ENCODE results near the gene LTB4R2.

The LTB4R2 gene

GRCh38 chr14:24277071-24277470 lies 32.9 kb upstream of the LTB4R2 start:
- no peak for DNase-seq (ENCODE audit: extremely low read depth in 1 of 2, low read depth in 1 of 2)

DNA sequence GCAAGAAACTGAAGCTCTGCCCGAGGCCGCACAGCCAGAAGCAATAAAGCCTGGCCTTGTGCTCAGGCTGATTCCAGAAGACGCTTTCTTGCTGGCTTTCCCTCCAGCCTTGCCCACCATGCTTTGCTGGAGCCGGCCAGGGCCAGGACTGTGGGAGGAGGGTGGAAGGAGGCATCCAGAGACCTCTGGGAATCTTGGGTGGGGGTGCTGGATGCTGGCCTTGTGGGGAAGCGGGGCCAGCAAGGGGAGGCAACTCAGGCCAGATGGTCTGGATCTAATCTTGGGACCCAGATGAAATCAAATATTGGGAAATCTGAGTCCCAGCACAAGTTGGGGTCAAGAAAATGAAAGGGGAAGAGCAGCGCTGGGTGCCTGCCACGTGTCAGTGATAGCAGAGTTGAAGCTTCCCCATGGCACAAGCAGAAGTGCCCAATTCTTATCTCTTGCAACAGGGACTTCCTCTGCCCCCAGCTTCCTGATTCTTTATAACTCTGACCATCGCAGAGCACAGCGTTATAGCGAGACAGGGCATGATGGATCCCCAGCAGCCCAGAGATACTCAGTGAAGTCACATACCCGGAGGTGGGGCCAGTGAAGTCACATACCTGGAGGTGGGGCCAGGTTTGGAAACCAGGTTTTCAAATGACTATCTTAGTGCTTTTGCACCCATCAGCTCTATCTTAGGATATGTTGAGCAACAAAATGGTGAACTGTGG lies 32.2 kb upstream of the LTB4R2 start:
- no peak for DNase-seq (ENCODE audit: extremely low read depth in 1 of 2, low read depth in 1 of 2)

DNA sequence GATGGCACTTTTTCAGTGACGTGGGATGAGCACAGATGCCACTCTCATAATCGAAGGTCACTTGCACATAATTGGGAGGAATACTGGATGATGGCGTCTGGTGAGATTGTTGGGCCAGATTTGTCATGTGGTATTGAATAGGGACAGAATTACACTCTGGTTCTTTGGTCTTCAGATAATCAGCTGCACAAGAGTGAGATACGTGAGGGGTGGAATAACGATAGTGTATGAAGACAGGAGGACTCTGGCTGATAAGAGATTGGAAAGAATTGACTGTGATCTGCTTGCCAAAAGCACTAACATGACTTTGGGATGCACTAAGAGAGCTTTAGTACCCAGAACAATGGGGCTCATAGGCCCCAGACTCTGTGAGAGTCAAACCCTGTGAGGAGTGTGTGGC lies 31.5 kb upstream of the LTB4R2 start:
- no peak for DNase-seq (ENCODE audit: extremely low read depth in 1 of 2, low read depth in 1 of 2)

GRCh38 chr14:24279301-24280186 lies 30.4 kb upstream of the LTB4R2 start:
- peak; percentile 20 to 57 for DNase-seq (ENCODE audit: extremely low read depth in 1 of 2, low read depth in 1 of 2)

DNA sequence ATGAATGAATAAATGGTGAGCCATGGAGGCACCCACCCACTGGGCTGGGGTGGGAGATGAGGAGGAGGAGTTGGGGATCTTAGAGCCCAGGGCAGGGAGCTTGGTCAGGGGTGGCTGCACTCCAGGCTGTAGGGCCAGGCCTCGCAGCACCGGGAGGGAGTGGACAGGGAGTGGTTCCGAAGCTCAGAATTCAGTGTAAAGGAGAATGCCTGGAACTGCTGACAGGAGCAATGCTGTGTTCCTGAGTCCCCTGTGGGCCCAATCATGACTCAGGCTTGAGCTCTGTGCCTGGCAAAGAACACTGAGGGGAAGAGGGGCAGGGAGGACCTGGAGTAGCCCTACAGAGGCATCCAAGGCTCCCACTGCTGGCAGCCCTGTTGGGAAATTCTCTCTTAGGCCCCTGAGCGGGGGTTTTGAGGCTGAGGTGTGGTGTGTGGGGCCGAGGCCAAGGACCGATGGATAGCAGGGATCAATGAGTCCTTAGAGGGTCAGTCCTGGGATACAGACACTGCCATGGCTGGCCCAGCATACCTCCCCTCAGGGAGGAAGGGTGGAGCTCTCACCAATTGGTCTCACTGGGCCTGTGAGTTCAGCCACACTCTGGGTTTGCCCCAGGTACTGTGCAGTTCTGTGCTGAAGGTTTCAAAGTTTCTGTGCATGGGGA lies 29.0 kb upstream of the LTB4R2 start:
- no peak for DNase-seq (ENCODE audit: extremely low read depth in 1 of 2, low read depth in 1 of 2)

DNA sequence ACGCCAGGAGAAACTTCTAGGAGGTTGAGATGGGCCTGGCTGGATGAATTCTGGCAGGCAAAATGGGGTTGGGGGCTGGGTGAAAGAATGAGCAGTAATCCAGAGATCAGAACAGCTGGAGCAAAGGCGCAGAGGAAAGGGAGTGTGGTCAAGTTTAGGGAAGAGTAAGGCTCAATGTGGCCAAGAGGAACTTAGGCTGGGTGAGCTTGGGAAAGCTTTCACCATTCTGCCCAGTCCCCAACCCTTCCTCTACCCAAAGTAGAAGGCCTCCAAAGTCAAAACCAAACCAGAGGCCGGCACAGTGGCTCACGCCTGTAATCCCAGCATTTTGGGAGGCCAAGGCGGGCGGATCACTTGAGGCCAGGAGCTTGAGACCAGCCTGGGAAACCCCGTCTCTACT lies 28.3 kb upstream of the LTB4R2 start:
- no peak for DNase-seq (ENCODE audit: extremely low read depth in 1 of 2, low read depth in 1 of 2)

DNA sequence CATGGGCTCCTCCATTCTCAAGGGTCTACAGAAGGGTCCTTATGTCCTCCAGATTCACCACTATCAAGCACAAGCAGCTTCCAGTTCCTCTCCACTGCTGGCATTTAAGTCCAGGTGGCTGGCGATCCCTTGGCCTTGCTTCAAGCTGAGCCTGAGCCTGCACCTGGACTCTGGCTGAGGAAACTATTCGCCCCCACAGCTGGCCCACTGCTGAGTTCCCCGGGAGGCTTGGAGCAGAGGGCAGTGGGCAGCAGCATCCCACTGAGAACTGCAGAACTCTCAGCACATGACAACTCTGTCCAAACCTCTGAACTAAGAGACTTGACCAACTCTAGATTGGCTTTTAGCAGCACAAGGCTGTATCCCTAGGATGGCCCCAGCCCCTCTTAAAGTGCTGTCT lies 27.2 kb upstream of the LTB4R2 start:
- DNase-seq (ENCODE audit: extremely low read depth in 1 of 2, low read depth in 1 of 2), result no peak

GRCh38 chr14:24283796-24284460 lies 26.0 kb upstream of the LTB4R2 start:
- no peak for DNase-seq (ENCODE audit: extremely low read depth in 1 of 2, low read depth in 1 of 2)

DNA sequence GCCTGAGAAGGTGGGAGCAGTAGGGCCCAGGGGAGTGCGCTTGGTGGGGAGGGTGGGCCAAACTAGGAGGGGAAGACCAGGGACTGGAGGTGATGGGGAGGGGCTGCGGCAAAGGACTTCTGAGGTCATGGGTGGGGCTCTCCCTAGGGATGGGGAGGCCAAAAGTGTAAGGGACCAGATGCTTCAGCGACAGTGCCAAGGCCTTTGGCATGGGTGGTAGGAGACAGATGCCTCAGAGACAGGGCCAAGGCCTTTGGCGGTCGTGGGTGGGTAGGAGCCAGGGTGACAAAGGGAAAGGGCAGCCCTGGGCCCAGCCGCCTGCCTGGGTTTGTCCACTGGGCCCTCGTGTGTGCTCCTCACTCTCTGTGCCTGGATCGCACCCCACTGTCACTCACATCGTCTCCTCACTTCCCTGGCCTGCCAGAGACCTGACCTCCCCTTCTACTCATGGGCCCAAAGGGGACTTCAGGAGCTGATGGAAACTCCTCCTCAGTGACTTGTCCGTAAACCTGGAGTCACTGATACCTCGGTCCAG lies 25.4 kb upstream of the LTB4R2 start:
- no peak for DNase-seq (ENCODE audit: extremely low read depth in 1 of 2, low read depth in 1 of 2)

DNA sequence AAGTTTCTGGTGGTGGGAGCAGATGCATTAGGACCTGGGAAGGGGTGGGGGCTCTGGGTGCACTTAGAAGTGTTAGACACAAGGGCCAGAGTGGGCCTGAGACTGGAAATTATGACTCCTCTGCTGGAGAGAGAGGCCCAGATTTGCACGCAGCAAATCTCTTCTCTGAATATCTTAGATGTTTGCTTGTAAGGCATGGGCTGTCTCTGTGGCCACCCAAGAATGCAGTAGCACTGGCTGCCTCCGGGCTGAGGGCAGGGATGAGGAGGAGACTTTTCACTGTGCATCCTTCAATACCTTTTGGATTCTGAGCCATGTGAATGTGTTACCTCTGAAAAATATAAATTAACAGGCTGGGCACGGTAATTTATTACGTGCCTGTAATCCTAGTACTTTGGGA lies 24.6 kb upstream of the LTB4R2 start:
- DNase-seq (ENCODE audit: extremely low read depth in 1 of 2, low read depth in 1 of 2), result no peak

DNA sequence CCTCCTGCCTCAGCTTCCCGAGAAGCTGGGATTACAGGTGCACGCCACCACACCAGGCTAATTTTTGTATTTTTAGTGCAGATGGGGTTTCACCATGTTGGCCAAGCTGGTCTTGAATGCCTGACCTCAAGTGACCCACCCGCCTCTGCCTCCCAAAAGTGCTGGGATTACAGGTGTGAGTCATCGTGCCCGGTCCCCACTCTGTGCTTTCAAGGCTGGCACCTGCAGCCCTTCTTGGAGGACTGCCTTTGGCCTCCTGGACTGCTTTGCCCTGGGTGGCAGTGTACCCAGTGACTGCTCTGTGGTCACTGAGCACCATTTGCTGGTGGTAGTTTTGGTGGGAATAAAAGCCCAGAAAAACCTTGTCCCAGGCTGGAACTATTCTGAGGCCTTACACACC lies 22.9 kb upstream of the LTB4R2 start:
- no peak for DNase-seq (ENCODE audit: extremely low read depth in 1 of 2, low read depth in 1 of 2)

- DNase-seq (ENCODE audit: extremely low read depth in 1 of 2, low read depth in 1 of 2), result peak in 1 of 2 donors; percentile 82
Observed at GRCh38 chr14:24289649-24290280, 20.2 kb upstream of the LTB4R2 start.

GRCh38 chr14:24290746-24291145 lies 19.2 kb upstream of the LTB4R2 start:
- no peak for DNase-seq (ENCODE audit: extremely low read depth in 1 of 2, low read depth in 1 of 2)

DNA sequence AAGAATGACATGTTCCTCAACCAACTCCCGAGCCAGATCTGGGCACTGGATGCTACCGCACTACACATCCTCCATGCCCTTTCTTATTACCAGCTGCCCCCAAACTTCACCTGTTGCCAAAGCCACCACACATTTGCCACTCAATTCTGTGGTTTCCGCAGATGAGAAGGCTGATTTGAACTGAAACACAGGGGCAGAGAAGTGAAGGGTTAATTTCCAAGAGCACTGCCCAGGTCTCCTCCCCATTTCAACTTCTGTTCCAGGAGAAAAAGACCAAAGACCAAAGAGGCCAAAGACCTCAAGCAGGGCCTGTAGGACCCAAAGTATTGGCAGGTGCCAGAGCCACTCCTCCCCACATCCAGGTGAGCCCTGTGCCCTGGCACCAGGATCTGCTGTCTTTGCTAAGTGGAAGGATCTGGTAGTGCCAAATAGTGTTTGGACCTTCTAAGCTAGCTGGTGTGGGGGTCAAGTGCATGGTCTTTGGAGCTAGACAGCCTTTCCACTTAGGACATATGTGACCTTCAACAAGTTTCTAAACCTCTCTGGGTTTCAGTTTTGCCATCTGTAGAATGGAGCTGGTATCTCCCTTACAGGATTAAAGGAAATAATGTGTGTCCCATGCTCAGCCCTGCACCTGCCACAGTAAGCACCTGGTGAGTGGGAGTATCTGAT lies 18.4 kb upstream of the LTB4R2 start:
- DNase-seq (ENCODE audit: extremely low read depth in 1 of 2, low read depth in 1 of 2), result no peak

- DNase-seq (ENCODE audit: extremely low read depth in 1 of 2, low read depth in 1 of 2), result no peak
Observed at GRCh38 chr14:24292118-24292807, 17.7 kb upstream of the LTB4R2 start.

DNA sequence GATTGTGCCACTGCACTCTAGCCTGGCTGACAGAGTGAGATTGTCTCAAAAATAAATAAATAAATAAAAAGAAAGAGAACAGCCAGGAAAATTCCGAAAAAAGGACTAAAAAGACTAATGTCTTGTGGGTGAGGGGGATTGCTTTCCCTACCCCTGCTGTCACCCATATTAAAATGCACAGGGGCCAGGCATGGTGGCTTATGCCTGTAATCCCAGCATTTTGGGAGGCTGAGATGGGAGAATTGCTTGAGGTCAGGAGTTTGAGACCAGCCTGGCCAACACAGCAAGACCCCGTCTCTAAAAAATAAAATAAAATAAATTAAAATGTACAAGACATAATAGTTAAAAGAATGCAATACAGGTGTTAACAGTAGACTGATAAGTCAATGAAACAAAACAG lies 16.4 kb upstream of the LTB4R2 start:
- DNase-seq (ENCODE audit: extremely low read depth in 1 of 2, low read depth in 1 of 2), result no peak

GRCh38 chr14:24296341-24297157 lies 13.4 kb upstream of the LTB4R2 start:
- DNase-seq (ENCODE audit: extremely low read depth in 1 of 2, low read depth in 1 of 2), result peak; percentile 37 to 63

DNA sequence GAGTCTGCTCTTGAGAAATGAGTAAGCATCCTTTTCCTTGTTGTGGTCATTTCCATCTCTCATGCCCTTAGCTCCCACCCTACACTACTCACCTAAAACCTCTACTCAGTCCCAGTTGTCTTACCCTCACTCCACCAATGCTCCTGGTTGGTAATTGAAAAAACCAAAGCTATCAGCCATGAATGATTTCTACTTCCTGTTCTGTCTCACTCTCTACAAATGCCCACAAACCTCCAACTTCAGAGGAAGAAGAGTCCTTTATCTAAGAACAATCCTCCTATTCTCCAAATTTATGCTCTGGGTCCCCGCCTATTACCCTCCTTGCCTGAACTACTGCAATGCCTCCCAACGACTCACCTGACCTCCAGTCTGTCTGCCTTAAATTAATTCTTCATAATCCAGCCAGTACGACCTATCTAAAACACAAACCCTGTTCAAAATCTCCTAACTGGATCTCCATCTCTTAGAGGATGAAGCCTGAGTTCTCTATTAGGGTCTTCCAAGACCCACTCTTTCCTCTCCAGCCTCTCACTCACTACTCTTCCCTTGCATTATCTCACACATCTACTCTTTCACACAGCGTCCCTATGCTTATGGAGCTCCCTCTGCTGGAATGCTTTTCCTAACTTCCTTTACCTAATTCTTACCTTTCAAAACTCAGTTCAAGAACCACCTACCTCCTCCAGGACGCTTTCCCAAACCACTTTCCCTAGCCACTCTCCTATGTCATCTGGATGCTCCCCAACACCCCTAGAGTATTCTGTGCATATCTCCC lies 12.6 kb upstream of the LTB4R2 start:
- no peak for DNase-seq (ENCODE audit: extremely low read depth in 1 of 2, low read depth in 1 of 2)

All from stimulated activated CD8-positive, alpha-beta memory T cell treated with anti-CD3 and anti-CD28 coated beads, Interleukin-7, amount 100 ng/mL, for 48 hours (primary cell).